K562 (cell line): Measurements from ENCODE around the gene PPP1R14B. TPM values are rescaled to one million over a fixed set of nuclear protein-coding genes. Genes with fewer than 3 reads are reported as not detected.

Experiments
- GTF3C2 ChIP-seq: IDR thresholded peaks from 3 replicates; pipeline ENCODE4 v1.6.1; 2011; ENCODE audit warnings: borderline replicate concordance, mild to moderate bottlenecking, moderate library complexity; ENCODE audit not compliant: insufficient read length; ENCODE audit errors: extremely low read depth
- HOXB6 ChIP-seq: fragments of 250-450 bp; sonication (Bioruptor Pico); IDR thresholded peaks from 2 replicates; pipeline ENCODE4 v1.5.1; 2022; ENCODE audit warnings: mild to moderate bottlenecking, borderline replicate concordance
- ILF3 ChIP-seq: fragments of 450-650 bp; IDR thresholded peaks from 2 replicates; pipeline ENCODE4 v1.6.1; 2018; ENCODE audit warnings: antibody characterized with exemption, mild to moderate bottlenecking, moderate library complexity, borderline replicate concordance
- MEF2A ChIP-seq: IDR thresholded peaks from 2 replicates; pipeline ENCODE4 v1.6.1; 2011; ENCODE audit warnings: low read depth, mild to moderate bottlenecking, low read length, moderate library complexity; ENCODE audit not compliant: control insufficient read depth
- MLX ChIP-seq, 2 experiments: fragments of 450-650 bp in 1 of 2; sonication (generic) in 1 of 2; formaldehyde crosslinking; conservative IDR thresholded peaks; 2 replicates each; pipeline versions ENCODE4 v1.4.0 to v1.8.1; 2020 to 2022; ENCODE audit warnings: mild to moderate bottlenecking in 1 of 2, missing genetic modification reagents in 1 of 2
- RAD51 ChIP-seq: fragments of 450-650 bp; IDR thresholded peaks from 2 replicates; pipeline ENCODE4 v1.7.1; 2016; ENCODE audit warnings: low read depth, mild to moderate bottlenecking, borderline replicate concordance
- SETDB1 ChIP-seq: IDR thresholded peaks from one replicate; pipeline ENCODE4 v1.6.1; 2012; ENCODE audit warnings: low read length, control low read depth, inconsistent platforms
- ZBTB12 ChIP-seq: fragments of 250-450 bp; sonication (Bioruptor Pico); IDR thresholded peaks from 2 replicates; pipeline ENCODE4 v1.4.0; 2020
- ZBTB40 ChIP-seq, 2 experiments: fragments of 450-650 bp in 1 of 2; sonication (generic) in 1 of 2; formaldehyde crosslinking in 1 of 2; IDR thresholded peaks; 2 replicates each; pipeline versions ENCODE4 v1.7.1 to v1.9.0; 2016 to 2022; ENCODE audit warnings: inconsistent platforms in 1 of 2, mild to moderate bottlenecking in 1 of 2, missing genetic modification reagents in 1 of 2
- ZNF146 ChIP-seq: IDR thresholded peaks from one replicate; pipeline ENCODE4 v1.6.1; 2018; ENCODE audit warnings: missing compliant biosample characterization; ENCODE audit not compliant: unreplicated experiment
- ZNF76 ChIP-seq: fragments of 250-450 bp; sonication (Bioruptor Pico); IDR thresholded peaks from 2 replicates; pipeline ENCODE4 v1.4.0; 2020; ENCODE audit warnings: mild to moderate bottlenecking, moderate library complexity, borderline replicate concordance
- polyA plus RNA-seq, 8 experiments: library from polyadenylated mRNA; depleted of rRNA in 4 of 8; stranded (reverse) in 5 of 8; unstranded in 3 of 8; fragments of >200 nt; fragmentation: Nextera tagmentation in 2 of 8; fragmentation: Illumina TruSeq in 1 of 8; extraction: Ambion mirVana in 2 of 8; extraction: Trizol in 1 of 8; gene quantifications; 2 replicates each; pipeline versions ENCODE4 v1.2.1 to v1.2.3, GENCODE V29; 2011 to 2014; ENCODE audit warnings: inconsistent platforms in 1 of 8, missing spikeins in 1 of 8
- total RNA-seq, 7 experiments: library from RNA; depleted of rRNA in 6 of 7; stranded (reverse); fragments of >200 nt in 6 of 7; fragmentation: Illumina TruSeq in 2 of 7; extraction: Trizol in 2 of 7; gene quantifications; 2 replicates each; pipeline versions ENCODE4 v1.2.1 to v1.2.3, GENCODE V29; 2011 to 2021; ENCODE audit warnings: low replicate concordance in 1 of 7

PPP1R14B gene
- total and polyA plus RNA-seq, 9 of the 15 experiments (the other 6 are each of a cell fraction or from before 2014, with no cell fraction given), result 7.7 to 566 (median 212) TPM

GRCh38 chr11:64268025-64268892 lies 21.5 kb upstream of the PPP1R14B start (continued):
- no peak for TF ChIP-seq ZBTB40 (IDR thresholded peaks at IDR 0.05)
- no peak for TF ChIP-seq ZBTB40 (CRISPR knock-in tag; IDR thresholded peaks at IDR 0.05)
- TF ChIP-seq RAD51, result no peak
- no peak for TF ChIP-seq GTF3C2
- TF ChIP-seq ILF3, result no peak
- no peak for TF ChIP-seq SETDB1
- no peak for TF ChIP-seq MLX (CRISPR knock-in tag; conservative IDR thresholded peaks at IDR 0.05)
- TF ChIP-seq ZNF146 (CRISPR knock-in tag), result no peak
- no peak for TF ChIP-seq ZBTB12 (CRISPR knock-in tag)
- TF ChIP-seq HOXB6 (CRISPR knock-in tag), result no peak
- TF ChIP-seq ZNF76 (CRISPR knock-in tag), result no peak
- TF ChIP-seq MEF2A, result no peak
